MM.1S (cell line): ENCODE results near the gene DRG1.

Source experiments
- CTCF ChIP-seq: fragments of 300-600 bp; sonication (generic); IDR thresholded peaks from 2 replicates; pipeline ENCODE4 v1.5.1; 2016; ENCODE audit warnings: antibody characterized with exemption, low read length, mixed read lengths
- EZH2 ChIP-seq: fragments of 300-600 bp; sonication (generic); optimal IDR thresholded peaks from 2 replicates; pipeline ENCODE3; 2017; ENCODE audit warnings: low read depth, mild to moderate bottlenecking, antibody characterized with exemption, low read length, mixed read lengths

GRCh38 chr22:31445642-31446041 lies 46.2 kb downstream of the DRG1 start:
- TF ChIP-seq CTCF (no peak), EZH2 (no peak)
